ENCODE data around the gene CDADC1.

CDADC1 gene

DNA sequence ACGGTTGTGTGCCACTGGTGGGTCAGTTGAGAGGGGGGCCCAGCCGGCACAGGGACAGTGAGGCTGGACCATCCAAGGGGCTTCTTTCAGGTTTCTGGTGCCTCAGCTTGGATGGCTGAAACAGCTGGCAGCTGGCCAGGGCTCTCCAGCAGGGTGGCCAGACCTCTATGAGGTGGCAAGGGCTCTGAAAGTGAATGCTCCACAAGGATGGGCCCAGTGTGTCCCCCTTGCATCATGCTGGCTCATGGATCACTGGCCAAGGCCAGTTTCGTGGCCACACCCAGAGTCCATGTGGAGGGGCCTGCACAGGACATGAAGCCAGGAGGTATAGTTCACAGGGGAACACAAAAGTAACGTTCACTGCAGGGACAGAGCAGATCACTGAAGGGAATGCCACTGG, 49.6 kb downstream of the CDADC1 start:
- no peak for DNase-seq

- no peak for DNase-seq
These were observed 50.7 kb downstream of the CDADC1 start for GRCh38 chr13:49298416-49298815.

- DNase-seq: no peak
These were observed 51.3 kb downstream of the CDADC1 start for GRCh38 chr13:49298903-49299605.

DNA sequence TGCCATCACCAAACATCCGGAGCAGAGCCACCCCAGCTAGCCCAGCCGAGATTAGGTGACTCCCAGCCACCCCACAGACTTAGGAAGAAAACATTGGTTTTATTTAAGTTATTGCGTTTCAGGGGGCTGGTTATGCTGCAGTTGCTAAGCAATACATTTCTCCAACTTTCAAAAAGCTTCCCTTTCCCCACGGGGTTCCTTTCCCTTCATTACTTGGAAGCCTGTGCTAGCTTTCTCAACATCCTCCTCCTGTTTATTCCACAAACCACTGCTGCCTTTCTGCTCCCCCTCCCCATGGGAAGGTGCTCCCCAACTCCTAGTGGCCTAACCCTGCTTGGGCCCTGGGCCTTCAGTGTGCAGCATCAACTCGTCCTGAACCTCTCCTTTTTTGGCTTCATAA, 52.6 kb downstream of the CDADC1 start:
- DNase-seq: no peak

GRCh38 chr13:49300739-49301589, 53.2 kb downstream of the CDADC1 start:
- peak; percentile 48 for DNase-seq

DNA sequence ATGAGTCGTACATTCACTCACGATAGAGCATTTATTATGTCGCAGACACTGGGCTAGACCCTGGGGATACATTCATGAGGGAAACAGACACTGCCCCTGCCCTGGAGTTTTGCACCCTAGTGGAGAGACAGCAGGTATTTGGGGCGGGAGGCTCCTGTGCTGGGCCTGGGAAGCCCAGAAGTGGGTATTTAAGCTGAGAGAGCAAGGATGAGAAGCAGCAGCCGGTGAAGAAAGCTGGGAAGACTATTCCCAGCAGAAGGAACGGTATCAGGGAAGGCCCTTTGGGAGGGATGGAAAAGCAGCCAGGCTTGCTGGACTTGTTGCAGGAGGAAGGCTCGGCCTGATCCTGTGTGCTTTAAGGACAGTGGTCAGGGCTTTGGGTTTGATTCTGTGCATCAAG, 54.5 kb downstream of the CDADC1 start:
- no peak for DNase-seq

GRCh38 chr13:49302817-49303216, 55.1 kb downstream of the CDADC1 start:
- no peak for DNase-seq

DNA sequence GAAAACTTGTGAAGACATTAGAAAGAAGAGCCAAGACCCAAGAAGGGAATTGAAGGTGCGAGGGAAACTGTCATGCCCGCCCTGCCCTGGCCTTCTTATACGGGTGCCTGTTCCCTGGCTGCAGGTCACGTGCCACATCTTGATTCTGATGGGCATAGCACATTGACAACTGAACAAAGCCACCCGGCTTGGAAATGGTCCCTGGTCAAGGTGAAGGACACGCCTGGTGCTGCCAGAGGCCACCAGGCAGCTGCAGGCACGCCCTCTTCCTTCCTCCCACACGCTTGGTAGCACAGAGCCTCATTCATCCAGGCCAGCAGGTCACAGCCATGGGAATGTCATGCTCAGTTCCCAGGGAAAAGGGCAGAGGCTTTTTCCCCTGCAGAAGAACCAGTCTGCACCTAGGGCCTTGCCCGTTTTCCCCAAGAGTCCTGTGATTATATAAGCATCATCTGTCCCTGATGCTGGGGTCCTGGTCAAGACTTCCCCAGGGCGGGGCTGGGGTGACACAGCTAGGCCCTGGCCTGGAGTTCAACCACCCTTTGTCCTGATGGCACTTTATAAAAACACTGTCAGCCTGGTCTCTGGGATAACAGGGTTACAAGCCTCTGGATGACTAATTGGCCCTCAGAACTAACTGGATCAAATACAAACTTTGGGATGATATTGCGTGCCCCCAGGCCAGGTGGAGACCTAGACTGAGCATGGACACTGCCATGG, 56.0 kb downstream of the CDADC1 start:
- DNase-seq: no peak

DNA sequence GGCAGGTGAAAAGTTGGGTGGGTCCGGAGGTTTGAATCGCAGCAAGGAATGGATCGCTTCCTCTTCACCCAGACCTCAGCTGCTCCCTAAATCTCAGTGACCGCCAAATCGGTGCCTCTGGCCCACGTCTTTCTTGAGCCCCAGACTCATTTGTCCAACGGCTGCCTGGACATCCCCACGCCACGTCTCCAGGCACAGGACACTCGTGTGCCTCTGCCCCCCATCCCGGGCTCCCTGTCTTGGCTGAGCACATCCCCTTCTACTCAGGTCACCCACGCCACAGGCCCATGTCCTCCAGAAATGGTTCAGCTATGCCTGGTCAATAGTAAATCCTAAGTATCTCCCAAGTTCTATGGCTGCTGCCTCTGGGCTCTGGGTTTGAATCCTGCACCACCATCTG, 56.6 kb downstream of the CDADC1 start:
- no peak for DNase-seq

GRCh38 chr13:49304763-49305700, 57.3 kb downstream of the CDADC1 start:
- no peak for DNase-seq

DNA sequence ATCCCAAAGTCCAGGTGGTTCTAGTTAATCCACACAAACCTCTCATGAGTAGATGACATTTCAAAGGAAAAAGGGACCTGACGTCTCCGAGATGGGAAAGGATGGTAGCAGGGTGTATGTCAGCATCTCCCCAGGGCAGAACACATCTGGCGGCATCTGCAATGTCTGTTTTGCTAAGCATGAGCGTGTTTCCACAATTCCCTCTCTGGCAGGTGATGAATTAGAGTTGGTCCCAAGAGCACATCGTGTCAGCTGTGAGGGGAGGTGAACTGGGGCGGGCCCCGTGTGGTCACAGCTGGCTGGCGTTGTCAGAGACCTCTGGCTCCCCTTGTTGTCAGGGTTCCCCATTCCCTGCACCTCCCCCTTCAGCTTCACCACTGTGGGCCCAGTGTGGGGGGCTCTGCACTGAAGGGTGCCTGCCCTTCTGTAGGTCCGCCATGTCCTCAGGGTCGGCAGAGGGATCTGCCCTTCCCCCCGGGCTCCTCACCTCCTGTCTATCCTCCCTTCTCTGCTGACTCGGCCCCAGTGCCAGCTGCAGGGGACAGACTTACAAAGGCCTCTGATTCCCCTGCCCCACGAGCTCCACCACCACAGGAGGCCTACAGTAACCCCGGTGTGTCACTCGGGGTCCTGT, 58.2 kb downstream of the CDADC1 start:
- no peak for DNase-seq

DNA sequence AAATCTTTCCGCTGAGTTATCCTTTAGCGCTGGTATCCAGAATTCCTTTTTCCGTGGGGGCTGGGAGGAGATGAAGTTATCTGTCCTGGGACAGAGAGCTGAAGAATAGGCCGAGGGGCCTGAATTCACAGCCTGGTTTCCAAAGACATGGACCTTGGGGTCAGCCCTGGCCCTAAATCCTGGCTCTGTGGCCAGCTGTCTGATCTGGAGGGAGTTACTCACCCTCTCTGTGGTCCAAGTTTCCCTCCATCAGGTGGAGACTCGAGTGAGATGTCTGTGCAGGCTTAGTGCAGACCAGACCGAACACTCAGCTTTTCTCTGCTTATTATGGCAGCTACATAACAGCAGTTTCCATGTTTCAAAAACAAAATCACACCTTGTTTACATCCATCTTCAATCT, 59.6 kb downstream of the CDADC1 start:
- DNase-seq: no peak

- no peak for DNase-seq
These were observed 60.6 kb downstream of the CDADC1 start for GRCh38 chr13:49308097-49308875.

DNA sequence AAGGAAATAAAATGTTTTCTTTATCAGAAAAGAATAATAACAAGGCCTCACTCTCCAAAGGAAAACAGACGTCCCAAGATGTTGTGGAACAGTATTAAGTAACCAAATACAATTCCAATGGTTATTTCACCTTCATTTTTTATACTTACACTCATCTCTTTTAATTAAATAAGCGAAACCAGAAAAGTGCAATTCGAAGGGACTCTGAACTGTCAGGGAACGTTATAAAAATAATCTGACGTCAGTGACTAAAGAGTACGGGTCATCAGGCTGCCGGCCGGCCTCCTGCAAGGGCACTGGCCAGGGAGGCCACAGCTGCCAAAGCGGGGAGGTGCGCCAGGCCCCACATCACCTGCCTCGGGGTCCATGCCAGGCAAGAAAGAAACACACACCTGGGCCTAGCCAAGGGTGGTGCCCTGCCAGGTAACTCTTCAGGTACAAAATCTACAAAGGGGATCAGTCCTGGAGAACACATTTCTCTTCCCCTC, 61.2 kb downstream of the CDADC1 start:
- no peak for DNase-seq

DNA sequence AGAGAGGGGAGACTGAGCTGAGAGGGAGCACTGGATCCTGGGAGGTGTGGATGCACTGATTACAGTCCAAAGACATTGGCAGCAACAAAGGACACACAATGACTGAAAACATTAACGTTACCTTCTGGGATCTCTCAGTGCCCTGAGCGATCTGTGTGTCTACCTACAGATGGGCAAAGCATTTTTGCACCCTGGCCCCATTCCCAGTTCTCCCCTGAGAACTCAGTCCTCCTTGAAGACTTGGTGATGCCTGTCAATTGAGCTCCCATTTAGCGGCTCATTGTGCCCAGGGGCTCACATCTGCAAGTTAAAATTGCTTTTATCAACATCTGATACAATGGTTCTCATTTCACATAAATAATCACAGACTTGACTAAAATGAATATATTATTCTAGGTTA, 62.5 kb downstream of the CDADC1 start:
- DNase-seq: no peak

GRCh38 chr13:49311816-49312215, 64.1 kb downstream of the CDADC1 start:
- DNase-seq: no peak

- DNase-seq: no peak
These were observed 66.7 kb downstream of the CDADC1 start for GRCh38 chr13:49314344-49314882.

- no peak for DNase-seq
These were observed 67.4 kb downstream of the CDADC1 start for GRCh38 chr13:49315036-49315565.

GRCh38 chr13:49315756-49316482, 68.2 kb downstream of the CDADC1 start:
- DNase-seq: no peak

DNA sequence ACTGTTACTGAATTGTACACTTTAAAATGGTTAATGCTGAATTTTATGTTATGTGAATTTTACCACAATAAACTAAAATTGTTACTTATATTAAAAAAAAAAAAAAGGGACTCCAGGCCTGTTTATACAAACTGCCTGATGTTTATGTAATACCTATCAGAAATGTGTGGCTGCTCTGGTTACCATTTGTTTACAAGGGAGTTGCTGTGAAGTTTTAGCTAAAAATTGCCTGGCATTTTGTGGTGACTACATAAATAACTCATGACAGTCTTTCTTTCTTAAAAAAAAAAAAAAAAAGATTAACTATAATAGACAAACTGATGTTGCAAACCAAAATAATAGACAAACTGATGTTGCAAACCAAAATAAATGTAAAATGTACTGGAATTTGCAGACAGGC, 71.8 kb downstream of the CDADC1 start:
- no peak for DNase-seq

All from activated effector memory CD4-positive, alpha-beta T cell treated with Interleukin-2 at 50 U/mL for 16 hours (primary cell).